Endothelial cell of umbilical vein (primary cell): ENCODE results near the gene TLE4. TPM values are rescaled to one million over a fixed set of nuclear protein-coding genes. Genes with fewer than 3 reads are reported as not detected.

ENCODE experiments used
- BruUV-seq: library from RNA; stranded (reverse); fragments of 400-500 nt; replicated peaks from 2 replicates; lab custom pipeline; 2021; lab: Mats Ljungman, UMichigan
- CTCF ChIA-PET: fragments of 300-600, 350-600 bp; sonication (Branson Sonifier 250); formaldehyde crosslinking; loops from one replicate; lab custom pipeline; 2021; ENCODE audit warnings: antibody characterized with exemption, inconsistent platforms; lab: Charles Lee
- POLR2A ChIA-PET: fragments of 300-600, 350-600 bp; sonication (Branson Sonifier 250); formaldehyde crosslinking; loops from one replicate; lab custom pipeline; 2021; ENCODE audit warnings: antibody characterized with exemption, inconsistent platforms; lab: Charles Lee
- DNase-seq: peaks from one replicate; pipeline ENCODE4 v3.0.0-alpha.2; 2011; ENCODE audit warnings: low read depth, low spot score
- FAIRE-seq: peaks from 2 replicates; lab custom pipeline; 2011; peaks lifted over from hg19 to GRCh38; lab: Jason Lieb, UNC
- H2AFZ ChIP-seq: 2 replicates; pipeline ENCODE4 v1.6.0; 2012; ENCODE audit warnings: low read depth, low read length, control low read depth, inconsistent platforms
- H3K27ac ChIP-seq: 2 replicates; pipeline ENCODE4 v1.5.1; 2011; ENCODE audit warnings: low read depth, mild to moderate bottlenecking, control low read depth, low read length, moderate library complexity; ENCODE audit not compliant: insufficient read depth
- H3K27me3 ChIP-seq, 2 experiments: 2 replicates each; pipeline versions ENCODE4 v1.6.0 to v1.6.1; 2011; ENCODE audit warnings: low read length in 2 of 2, mixed read lengths in 1 of 2; ENCODE audit not compliant: control insufficient read depth in 2 of 2, insufficient read depth in 2 of 2
- H3K36me3 ChIP-seq, 2 experiments: 2 replicates in 1 of 2; 3 replicates in 1 of 2; pipeline ENCODE4 v1.5.1; 2011; ENCODE audit warnings: low read length in 2 of 2, mild to moderate bottlenecking in 1 of 2, moderate library complexity in 1 of 2; ENCODE audit not compliant: control insufficient read depth in 2 of 2, insufficient read depth in 2 of 2; ENCODE audit errors: extremely low read depth in 1 of 2
- H3K4me1 ChIP-seq: 3 replicates; pipeline ENCODE4 v1.5.1; 2011; ENCODE audit warnings: mild to moderate bottlenecking, low read length; ENCODE audit not compliant: control insufficient read depth, insufficient read depth; ENCODE audit errors: extremely low read depth
- H3K4me2 ChIP-seq: 2 replicates; pipeline ENCODE4 v1.6.1; 2011; ENCODE audit warnings: low read length, control low read depth, mixed read lengths; ENCODE audit not compliant: insufficient read depth
- H3K4me3 ChIP-seq, 3 experiments: fragments of 200-600 bp in 1 of 3; sonication (generic), shearing (Covaris generic) in 1 of 3; replicated peaks in 1 of 3; 2 replicates each; pipeline ENCODE4 v1.5.1; 2011 to 2016; ENCODE audit warnings: control low read depth in 3 of 3, low read length in 3 of 3, mild to moderate bottlenecking in 2 of 3, inconsistent platforms in 1 of 3, low read depth in 1 of 3, moderate library complexity in 1 of 3; ENCODE audit not compliant: insufficient read depth in 1 of 3
- H3K79me2 ChIP-seq: 2 replicates; pipeline ENCODE4 v1.6.0; 2012; ENCODE audit warnings: low read length, inconsistent platforms; ENCODE audit not compliant: control insufficient read depth, insufficient read depth
- H3K9ac ChIP-seq: replicated peaks from 2 replicates; pipeline ENCODE3; 2011; ENCODE audit warnings: low read length, control low read depth; ENCODE audit not compliant: insufficient read depth; ENCODE audit errors: extremely low read depth
- H3K9me1 ChIP-seq: replicated peaks from 3 replicates; pipeline ENCODE4 v1.6.0; 2011; ENCODE audit warnings: mild to moderate bottlenecking, low read length; ENCODE audit not compliant: control insufficient read depth, insufficient read depth; ENCODE audit errors: extremely low read depth
- H3K9me3 ChIP-seq: replicated peaks from 2 replicates; pipeline ENCODE4 v1.5.1; 2012; ENCODE audit warnings: low read length, inconsistent platforms; ENCODE audit not compliant: control insufficient read depth, insufficient read depth
- H4K20me1 ChIP-seq: replicated peaks from 2 replicates; pipeline ENCODE3; 2011; ENCODE audit warnings: mild to moderate bottlenecking, low read length; ENCODE audit not compliant: control insufficient read depth, insufficient read depth; ENCODE audit errors: extremely low read depth
- CTCF ChIP-seq, 2 donors: IDR thresholded peaks; 1 replicate in 1 of 2; 2 replicates in 1 of 2; pipeline ENCODE4 v1.5.1; 2011; ENCODE audit warnings: low read length in 2 of 2, mild to moderate bottlenecking in 2 of 2, moderate library complexity in 2 of 2, control low read depth in 1 of 2, inconsistent platforms in 1 of 2, low read depth in 1 of 2; ENCODE audit not compliant: insufficient read depth in 1 of 2; ENCODE audit errors: extremely low read depth in 1 of 2
- EZH2 ChIP-seq: IDR thresholded peaks from 2 replicates; pipeline ENCODE4 v1.6.1; 2012; ENCODE audit warnings: borderline replicate concordance, low read depth, mild to moderate bottlenecking, moderate library complexity, low read length, inconsistent platforms; ENCODE audit not compliant: severe bottlenecking
- FOS ChIP-seq: IDR thresholded peaks from 2 replicates; pipeline ENCODE4 v1.6.1; 2011; ENCODE audit warnings: mild to moderate bottlenecking, low read length, moderate library complexity, borderline replicate concordance; ENCODE audit not compliant: insufficient read depth
- GATA2 ChIP-seq: IDR thresholded peaks from 2 replicates; pipeline ENCODE4 v1.7.0; 2011; ENCODE audit warnings: low read depth, mild to moderate bottlenecking, moderate library complexity, mixed read lengths, low read length; ENCODE audit not compliant: insufficient read length, insufficient read depth
- JUN ChIP-seq: IDR thresholded peaks from 2 replicates; pipeline ENCODE4 v1.6.1; 2011; ENCODE audit warnings: borderline replicate concordance, low read depth; ENCODE audit not compliant: insufficient read length, insufficient read depth
- MAX ChIP-seq: IDR thresholded peaks from 2 replicates; pipeline ENCODE4 v1.6.1; 2011; ENCODE audit not compliant: insufficient read depth, insufficient read length
- MYC ChIP-seq: IDR thresholded peaks from one replicate; pipeline ENCODE4 v1.6.1; 2011; ENCODE audit warnings: mild to moderate bottlenecking, low read depth, low read length
- POLR2A ChIP-seq: IDR thresholded peaks from 2 replicates; pipeline ENCODE4 v1.6.1; 2012; ENCODE audit warnings: low read depth, mild to moderate bottlenecking, control low read depth, low read length
- POLR2AphosphoS5 ChIP-seq: IDR thresholded peaks from 2 replicates; pipeline ENCODE4 v1.6.1; 2012; ENCODE audit warnings: low read depth, mild to moderate bottlenecking, control low read depth, low read length, moderate library complexity; ENCODE audit not compliant: insufficient read depth
- dilution Hi-C: fragments of 300-500 bp; cut with MboI; formaldehyde crosslinking; loops from one replicate; pipeline ENCODE4 v1.15.0; 2019; ENCODE audit warnings: low sequenced_read_pairs; ENCODE audit not compliant: extremely low pct_ligation_motif_present
- intact Hi-C: fragments of 100-400 bp; cut with micrococcal nuclease; formaldehyde crosslinking; loops from one replicate; pipeline ENCODE4 v1.10.0; 2022
- polyA plus RNA-seq, 4 experiments: library from polyadenylated mRNA; depleted of rRNA in 3 of 4; stranded (reverse) in 3 of 4; unstranded in 1 of 4; fragments of >200 nt; gene quantifications; 2 replicates each; pipeline versions ENCODE4 v1.2.1 to v1.2.3, GENCODE V29; 2011 to 2012; ENCODE audit warnings: missing spikeins in 1 of 4
- total RNA-seq: library from RNA; stranded (reverse); gene quantifications from 2 replicates; pipeline ENCODE4 v1.2.3, GENCODE V29; 2021

Gene TLE4
- total and polyA plus RNA-seq, 2 donors (not counting 3 experiments of a cell fraction or from before 2014, with no cell fraction given): 31.4 to 32.3 TPM

- no peak for FAIRE-seq
These were observed 123.1 kb downstream of the TLE4 start for GRCh38 chr9:79694676-79695400.

More at GRCh38 chr9:79694676-79695400, 123.1 kb downstream of the TLE4 start:
- no peak overlapping the region for H3K27ac ChIP-seq
- H3K27me3 ChIP-seq: no peaks in the 10 kb centered on the region
- no TSS peak for BruUV-seq
- TF ChIP-seq POLR2AphosphoS5: no peak
- TF ChIP-seq CTCF (IDR thresholded peaks at IDR 0.05; ENCODE audit: extremely low read depth in 1 of 2, insufficient read depth in 1 of 2, low read depth in 1 of 2, low read length in 2 of 2): no peak
- no peak for TF ChIP-seq GATA2
- TF ChIP-seq MAX: no peak
- no peak for TF ChIP-seq MYC
- TF ChIP-seq JUN: no peak
- no peak for TF ChIP-seq POLR2A
- no peak for TF ChIP-seq EZH2
- TF ChIP-seq FOS: no peak
- H3K9me3 ChIP-seq: no peaks in the 10 kb centered on the region
- H3K9me1 ChIP-seq: no peaks in the 10 kb centered on the region
- no peaks in the 10 kb centered on the region for H3K4me1 ChIP-seq
- ChIA-PET CTCF (no interaction called here), POLR2A (no interaction called here)
- H2AFZ ChIP-seq: no peak overlapping the region
- H3K9ac ChIP-seq: no peak overlapping the region
- no peak for DNase-seq
- H3K79me2 ChIP-seq: no peaks in the 10 kb centered on the region
- no peak overlapping the region for H3K4me2 ChIP-seq
- no peaks in the 10 kb centered on the region for H3K36me3 ChIP-seq
- intact Hi-C loops: no loop called here
- dilution Hi-C loops: no loop called here
- H3K4me3 ChIP-seq: no peak overlapping the region
- no peaks in the 10 kb centered on the region for H4K20me1 ChIP-seq
